ENCODE data around the gene ARID5A.

ARID5A gene

GRCh38 chr2:96499061-96499960 lies 37.2 kb upstream of the ARID5A start:
- no peak overlapping the region for H3K4me3 ChIP-seq (ENCODE audit: severe bottlenecking)
- TF ChIP-seq CTCF (IDR thresholded peaks at IDR 0.05; ENCODE audit: poor library complexity, severe bottlenecking), result no peak
- no peak for ATAC-seq (ENCODE audit: low read depth)

GRCh38 chr2:96500385-96501066 lies 36.0 kb upstream of the ARID5A start:
- H3K27me3 ChIP-seq (ENCODE audit: insufficient read depth, poor library complexity, severe bottlenecking), result no peaks in the 10 kb centered on the region
- no peak overlapping the region for H3K4me3 ChIP-seq (ENCODE audit: severe bottlenecking)
- no peaks in the 10 kb centered on the region for H3K9me3 ChIP-seq (ENCODE audit: severe bottlenecking)
- ATAC-seq (ENCODE audit: low read depth), result no peak
- DNase-seq (ENCODE audit: low spot score), result no peak
- H3K36me3 ChIP-seq (ENCODE audit: low read depth), result no peaks in the 10 kb centered on the region
- TF ChIP-seq CTCF (IDR thresholded peaks at IDR 0.05; ENCODE audit: poor library complexity, severe bottlenecking), result no peak
- H3K27ac ChIP-seq (ENCODE audit: poor library complexity, severe bottlenecking), result no peak overlapping the region
- H3K4me1 ChIP-seq (ENCODE audit: insufficient read depth, poor library complexity, severe bottlenecking), result peaks cover 6% of the 10 kb centered on the region

More at GRCh38 chr2:96499061-96499960, 37.2 kb upstream of the ARID5A start:
- H3K4me1 ChIP-seq (ENCODE audit: insufficient read depth, poor library complexity, severe bottlenecking), result no peaks in the 10 kb centered on the region
- no peaks in the 10 kb centered on the region for H3K9me3 ChIP-seq (ENCODE audit: severe bottlenecking)
- H3K36me3 ChIP-seq (ENCODE audit: low read depth), result no peaks in the 10 kb centered on the region
- no peak for DNase-seq (ENCODE audit: low spot score)
- H3K27me3 ChIP-seq (ENCODE audit: insufficient read depth, poor library complexity, severe bottlenecking), result no peaks in the 10 kb centered on the region
- H3K27ac ChIP-seq (ENCODE audit: poor library complexity, severe bottlenecking), result no peak overlapping the region

- ATAC-seq (ENCODE audit: low read depth), result no peak
- DNase-seq (ENCODE audit: low spot score), result no peak
- H3K27me3 ChIP-seq (ENCODE audit: insufficient read depth, poor library complexity, severe bottlenecking), result no peaks in the 10 kb centered on the region
- no peak overlapping the region for H3K4me3 ChIP-seq (ENCODE audit: severe bottlenecking)
- no peak for TF ChIP-seq CTCF (IDR thresholded peaks at IDR 0.05; ENCODE audit: poor library complexity, severe bottlenecking)
- H3K36me3 ChIP-seq (ENCODE audit: low read depth), result no peaks in the 10 kb centered on the region
- no peaks in the 10 kb centered on the region for H3K9me3 ChIP-seq (ENCODE audit: severe bottlenecking)
- H3K4me1 ChIP-seq (ENCODE audit: insufficient read depth, poor library complexity, severe bottlenecking), result peaks cover 8% of the 10 kb centered on the region
- H3K27ac ChIP-seq (ENCODE audit: poor library complexity, severe bottlenecking), result no peak overlapping the region
These were observed 35.1 kb upstream of the ARID5A start for GRCh38 chr2:96501471-96501874.

- Histone ChIP-seq H3K4me3 (ENCODE audit: severe bottlenecking) (no peak overlapping the region), H3K27ac (ENCODE audit: poor library complexity, severe bottlenecking) (no peak overlapping the region), H3K27me3 (ENCODE audit: insufficient read depth, poor library complexity, severe bottlenecking) (no peaks in the 10 kb centered on the region), H3K36me3 (ENCODE audit: low read depth) (no peaks in the 10 kb centered on the region), H3K9me3 (ENCODE audit: severe bottlenecking) (no peaks in the 10 kb centered on the region), H3K4me1 (ENCODE audit: insufficient read depth, poor library complexity, severe bottlenecking) (peaks cover 8% of the 10 kb centered on the region)
- DNase-seq (ENCODE audit: low spot score) (no peak), ATAC-seq (ENCODE audit: low read depth) (no peak)
- no peak for TF ChIP-seq CTCF (IDR thresholded peaks at IDR 0.05; ENCODE audit: poor library complexity, severe bottlenecking)
These were observed 34.4 kb upstream of the ARID5A start for GRCh38 chr2:96501886-96502810.
